Naive B cell (primary cell): Measurements from ENCODE around the gene HNRNPM. TPM values are rescaled to one million over a fixed set of nuclear protein-coding genes. Genes with fewer than 3 reads are reported as not detected.

Source experiments
- ATAC-seq, 2 donors: fragments of 150-1000 bp; cut with Tn5 transposase; 2 replicates each; pipeline ENCODE4 v1.10.0; 2021; ENCODE audit warnings: low read depth in 2 of 2, mild to moderate bottlenecking in 2 of 2, moderate library complexity in 2 of 2
- DNase-seq: peaks from one replicate; pipeline ENCODE4 v3.0.0; 2022
- H3K27ac Mint-ChIP-seq, 6 donors: one replicate each; pipeline ENCODE4 v1.8.0; 2020 to 2022; ENCODE audit warnings: mild to moderate bottlenecking in 6 of 6, mixed read lengths in 6 of 6, moderate library complexity in 5 of 6, inconsistent platforms in 2 of 6
- H3K27me3 Mint-ChIP-seq, 3 donors: one replicate each; pipeline ENCODE4 v1.8.0; 2021 to 2022; ENCODE audit warnings: mixed read lengths in 3 of 3, mild to moderate bottlenecking in 1 of 3
- H3K36me3 Mint-ChIP-seq, 2 donors: one replicate each; pipeline ENCODE4 v1.8.0; 2020 to 2022; ENCODE audit warnings: mixed read lengths in 2 of 2, inconsistent platforms in 1 of 2, mild to moderate bottlenecking in 1 of 2
- H3K4me1 Mint-ChIP-seq, 3 donors: one replicate each; pipeline ENCODE4 v1.8.0; 2020 to 2022; ENCODE audit warnings: mixed read lengths in 3 of 3, inconsistent platforms in 1 of 3, mild to moderate bottlenecking in 1 of 3, moderate library complexity in 1 of 3
- H3K4me3 Mint-ChIP-seq, 8 donors: one replicate each; pipeline ENCODE4 v1.8.0; 2020 to 2022; ENCODE audit warnings: mild to moderate bottlenecking in 8 of 8, mixed read lengths in 8 of 8, moderate library complexity in 8 of 8, inconsistent platforms in 2 of 8
- H3K9me3 Mint-ChIP-seq, 7 donors: one replicate each; pipeline ENCODE4 v1.8.0; 2020 to 2022; ENCODE audit warnings: mixed read lengths in 7 of 7, mild to moderate bottlenecking in 5 of 7, inconsistent platforms in 2 of 7, moderate library complexity in 1 of 7
- polyA plus RNA-seq, 6 donors: library from polyadenylated mRNA; unstranded; fragments of 300-500 nt; fragmentation: Illumina TruSeq; gene quantifications; one replicate each; pipeline ENCODE4 v1.2.3, GENCODE V29; 2021; ENCODE audit warnings: low read depth in 6 of 6

HNRNPM gene, protein sequence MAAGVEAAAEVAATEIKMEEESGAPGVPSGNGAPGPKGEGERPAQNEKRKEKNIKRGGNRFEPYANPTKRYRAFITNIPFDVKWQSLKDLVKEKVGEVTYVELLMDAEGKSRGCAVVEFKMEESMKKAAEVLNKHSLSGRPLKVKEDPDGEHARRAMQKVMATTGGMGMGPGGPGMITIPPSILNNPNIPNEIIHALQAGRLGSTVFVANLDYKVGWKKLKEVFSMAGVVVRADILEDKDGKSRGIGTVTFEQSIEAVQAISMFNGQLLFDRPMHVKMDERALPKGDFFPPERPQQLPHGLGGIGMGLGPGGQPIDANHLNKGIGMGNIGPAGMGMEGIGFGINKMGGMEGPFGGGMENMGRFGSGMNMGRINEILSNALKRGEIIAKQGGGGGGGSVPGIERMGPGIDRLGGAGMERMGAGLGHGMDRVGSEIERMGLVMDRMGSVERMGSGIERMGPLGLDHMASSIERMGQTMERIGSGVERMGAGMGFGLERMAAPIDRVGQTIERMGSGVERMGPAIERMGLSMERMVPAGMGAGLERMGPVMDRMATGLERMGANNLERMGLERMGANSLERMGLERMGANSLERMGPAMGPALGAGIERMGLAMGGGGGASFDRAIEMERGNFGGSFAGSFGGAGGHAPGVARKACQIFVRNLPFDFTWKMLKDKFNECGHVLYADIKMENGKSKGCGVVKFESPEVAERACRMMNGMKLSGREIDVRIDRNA
- polyA plus RNA-seq, result 100 to 1,000 TPM; 185 to 283 (median 210) TPM

DNA sequence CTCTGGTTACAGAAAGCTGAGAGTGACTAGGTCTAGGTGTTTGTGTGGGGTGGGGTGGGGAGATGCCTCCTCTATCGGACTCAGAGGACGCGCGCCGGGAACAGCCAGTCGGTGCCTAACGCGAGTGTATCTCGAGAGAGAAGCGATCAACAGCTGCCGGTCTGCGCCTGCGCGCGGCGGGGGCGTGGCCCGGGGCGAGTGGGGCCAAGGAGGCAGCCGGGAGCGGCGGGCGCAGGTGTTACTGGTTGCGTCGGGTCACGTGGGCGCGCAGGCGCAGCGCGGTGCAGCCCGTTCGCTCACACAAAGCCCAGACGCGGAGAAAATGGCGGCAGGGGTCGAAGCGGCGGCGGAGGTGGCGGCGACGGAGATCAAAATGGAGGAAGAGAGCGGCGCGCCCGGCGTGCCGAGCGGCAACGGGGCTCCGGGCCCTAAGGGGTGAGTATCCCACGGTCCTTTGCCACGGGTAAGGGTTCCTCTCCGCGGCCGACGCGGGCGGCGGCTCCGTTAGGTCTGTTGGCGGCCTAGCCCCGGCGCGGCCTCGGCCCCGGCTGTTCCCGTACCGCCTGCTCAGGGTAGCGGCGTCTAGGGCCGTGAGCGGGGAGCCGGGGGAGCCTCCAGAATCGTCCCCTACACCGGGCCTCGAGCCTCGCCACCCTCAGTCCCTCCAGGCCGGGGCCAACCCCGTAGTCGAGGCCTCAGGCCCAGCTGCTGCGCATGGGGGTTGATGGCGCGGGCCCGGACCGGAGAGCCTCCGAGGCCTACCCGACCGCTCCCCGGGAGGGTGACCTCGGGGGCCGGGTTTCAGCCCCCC, at the start of gene HNRNPM:
Gene HNRNPM, plus strand, starts transcription at position 299 of the 811 bp plus-strand sequence. Its CDS starts 24 bp downstream, at position 323.
- Mint-ChIP-seq H3K36me3 (peaks cover 0 to 13% of the 10 kb centered on the region in 2 donors), H3K27ac (peak within 1 kb of the TSS; percentile 96 to 99 (median 99)), H3K4me3 (peak within 1 kb of the TSS; percentile 91 to 99 (median 96)), H3K9me3 (no peaks in the 10 kb centered on the region), H3K4me1 (peaks cover 37 to 47% (median 44%) of the 10 kb centered on the region in 3 donors), H3K27me3 (no peaks in the 10 kb centered on the region)
- ATAC-seq (peak; percentile 88 to 90), DNase-seq (peak; percentile 100)

DNA sequence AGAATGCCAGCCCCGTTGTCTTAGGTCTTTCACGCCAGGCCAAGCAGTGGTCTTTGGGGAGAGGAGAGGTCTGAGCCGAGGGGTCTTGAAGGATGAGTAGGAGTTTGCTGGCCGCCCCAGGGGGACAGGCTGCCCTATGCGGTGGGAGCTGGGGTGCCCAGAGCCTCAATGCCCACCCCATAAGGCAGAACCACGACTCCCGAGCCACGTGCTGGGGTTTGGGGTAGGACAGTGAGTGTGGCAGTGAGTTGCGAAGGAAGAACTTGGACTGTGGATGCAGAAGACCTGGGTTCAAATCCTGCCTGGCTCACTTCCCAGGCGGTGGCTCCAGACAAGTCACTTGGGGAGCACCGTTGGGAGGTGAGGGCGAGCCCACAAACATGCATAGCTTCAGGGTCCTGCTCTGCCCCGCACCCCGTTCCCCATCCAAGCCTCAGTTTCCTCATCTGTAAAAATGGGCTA, 49.1 kb upstream of the HNRNPM start:
- Mint-ChIP-seq H3K4me3 (peak overlapping the region in 2 of 8 donors; percentile 12 to 51), H3K27ac (no peak overlapping the region), H3K27me3 (no peaks in the 10 kb centered on the region), H3K36me3 (no peaks in the 10 kb centered on the region), H3K4me1 (peaks cover 32 to 59% (median 57%) of the 10 kb centered on the region in 3 donors), H3K9me3 (no peaks in the 10 kb centered on the region)
- ATAC-seq (no peak), DNase-seq (no peak)

DNA sequence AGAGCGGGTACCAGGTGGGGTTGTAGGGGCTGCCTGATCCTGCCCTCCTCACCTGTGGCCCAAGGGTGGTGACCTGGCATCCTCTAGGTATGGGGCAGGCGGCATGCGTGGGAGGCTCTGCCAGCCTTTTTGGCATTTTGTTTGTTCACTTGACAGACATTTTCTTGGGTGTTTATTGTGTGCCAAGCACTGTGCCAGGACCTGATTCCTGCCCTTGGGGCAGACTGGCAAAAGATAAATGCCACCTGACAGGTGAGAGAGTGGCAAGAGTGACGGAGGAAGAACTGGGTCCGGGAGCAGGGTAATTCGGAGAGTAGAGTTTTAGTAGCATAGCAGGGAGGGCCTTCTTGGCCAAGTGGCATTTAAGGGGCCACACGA, 48.6 kb upstream of the HNRNPM start:
- Mint-ChIP-seq H3K27ac (peak overlapping the region in 2 of 6 donors; percentile 8 to 91), H3K36me3 (no peaks in the 10 kb centered on the region), H3K27me3 (no peaks in the 10 kb centered on the region), H3K4me1 (peaks cover 28 to 55% (median 52%) of the 10 kb centered on the region in 3 donors), H3K9me3 (no peaks in the 10 kb centered on the region), H3K4me3 (peak overlapping the region in 1 of 8 donors; percentile 24)
- DNase-seq (no peak), ATAC-seq (no peak)

DNA sequence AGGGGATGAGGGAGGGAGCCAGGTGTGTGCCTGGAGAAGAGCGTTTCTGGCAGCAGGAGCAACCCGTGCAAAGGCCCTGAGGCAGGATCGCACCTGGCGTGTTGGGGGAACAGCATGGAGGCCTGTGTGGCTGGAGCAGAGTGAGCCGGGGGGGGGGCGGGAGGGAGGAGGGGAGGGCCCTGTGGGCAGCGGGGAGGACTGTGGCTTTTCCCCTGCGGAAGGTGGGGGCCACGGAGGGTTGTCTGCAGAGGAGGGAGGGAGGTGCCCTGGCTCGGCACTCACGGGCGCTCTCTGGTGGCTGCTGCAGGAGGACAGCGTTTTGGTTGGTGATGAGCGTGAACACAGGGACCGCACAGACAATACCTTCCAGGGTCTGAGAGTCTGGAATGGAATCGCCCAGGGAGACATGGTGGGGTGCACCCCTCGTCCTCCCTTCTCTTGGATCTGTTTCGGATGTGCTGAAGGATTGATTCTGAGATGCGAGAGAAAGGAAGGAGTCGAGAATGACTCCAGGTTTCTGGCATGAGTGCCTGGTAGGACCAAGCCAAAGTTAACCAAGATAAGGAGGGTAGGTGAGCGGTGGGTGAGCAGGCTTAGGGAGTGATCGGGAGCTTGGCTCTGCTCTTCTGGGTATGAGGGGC, 48.1 kb upstream of the HNRNPM start:
- peaks cover 26 to 53% (median 48%) of the 10 kb centered on the region in 3 donors for H3K4me1 Mint-ChIP-seq
- H3K4me3 Mint-ChIP-seq, result peak overlapping the region in 1 of 8 donors; percentile 30
- ATAC-seq (peak; percentile 63 to 83), DNase-seq (no peak)
- no peaks in the 10 kb centered on the region for H3K9me3 Mint-ChIP-seq
- no peaks in the 10 kb centered on the region for H3K27me3 Mint-ChIP-seq
- H3K27ac Mint-ChIP-seq, result peak overlapping the region in 3 of 6 donors; percentile 19 to 91 (median 47)
- H3K36me3 Mint-ChIP-seq, result no peaks in the 10 kb centered on the region

DNA sequence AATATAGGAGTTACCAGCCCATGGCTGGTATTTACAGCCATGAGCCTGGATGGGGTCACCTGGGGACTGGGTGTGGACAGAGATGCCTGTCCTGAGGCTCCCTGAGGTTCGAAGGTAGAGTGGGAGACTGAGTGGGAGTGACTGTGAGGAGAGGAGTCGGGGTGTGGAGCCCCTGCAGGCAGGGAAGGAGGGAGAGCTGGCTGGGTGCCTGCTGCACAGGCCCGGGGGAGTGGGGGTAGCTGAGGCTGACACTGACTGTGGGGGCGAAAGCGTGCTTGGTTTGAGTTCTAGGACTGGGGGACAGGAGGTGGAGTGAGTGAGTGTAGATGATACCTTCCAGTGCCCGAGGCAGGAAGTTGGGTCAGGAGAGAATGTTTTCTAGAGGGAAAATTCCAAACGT, 47.5 kb upstream of the HNRNPM start:
- Mint-ChIP-seq H3K36me3 (no peaks in the 10 kb centered on the region), H3K4me3 (no peak overlapping the region), H3K4me1 (peaks cover 24 to 47% (median 46%) of the 10 kb centered on the region in 3 donors), H3K27me3 (no peaks in the 10 kb centered on the region), H3K9me3 (no peaks in the 10 kb centered on the region), H3K27ac (peak overlapping the region in 3 of 6 donors; percentile 19 to 92 (median 34))
- ATAC-seq (no peak), DNase-seq (no peak)

DNA sequence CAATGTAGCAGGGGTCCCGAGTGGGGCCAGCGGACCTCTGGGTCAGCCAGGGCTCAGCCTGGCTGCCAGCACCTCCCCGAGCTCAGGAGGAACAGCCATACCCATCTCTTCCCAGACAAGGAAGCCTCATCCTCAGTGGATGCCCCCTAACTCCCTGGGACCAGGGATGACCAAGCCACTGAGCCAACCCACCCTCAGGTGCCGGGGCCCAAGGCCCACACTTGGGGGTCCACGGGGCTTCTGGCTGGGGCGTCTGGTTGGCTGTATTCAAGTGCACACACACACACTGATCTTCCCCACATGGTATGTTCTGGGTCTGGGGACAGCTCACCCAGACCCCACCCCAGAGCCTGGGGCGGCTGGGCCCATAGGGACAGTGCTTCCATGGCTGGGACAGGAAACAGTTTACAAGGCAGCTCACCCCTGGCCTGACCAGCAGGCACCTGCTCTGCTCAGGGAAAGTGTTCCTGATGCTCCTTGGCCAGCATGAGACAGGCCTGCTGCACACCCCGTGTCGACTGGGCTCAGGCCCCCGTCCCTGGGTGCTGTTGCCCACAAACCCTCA, 46.9 kb upstream of the HNRNPM start:
- DNase-seq, result no peak
- H3K27me3 Mint-ChIP-seq, result no peaks in the 10 kb centered on the region
- H3K27ac Mint-ChIP-seq, result no peak overlapping the region
- no peaks in the 10 kb centered on the region for H3K36me3 Mint-ChIP-seq
- no peaks in the 10 kb centered on the region for H3K9me3 Mint-ChIP-seq
- no peak overlapping the region for H3K4me3 Mint-ChIP-seq
- H3K4me1 Mint-ChIP-seq, result peaks cover 24 to 46% (median 44%) of the 10 kb centered on the region in 3 donors
- ATAC-seq, result no peak

DNA sequence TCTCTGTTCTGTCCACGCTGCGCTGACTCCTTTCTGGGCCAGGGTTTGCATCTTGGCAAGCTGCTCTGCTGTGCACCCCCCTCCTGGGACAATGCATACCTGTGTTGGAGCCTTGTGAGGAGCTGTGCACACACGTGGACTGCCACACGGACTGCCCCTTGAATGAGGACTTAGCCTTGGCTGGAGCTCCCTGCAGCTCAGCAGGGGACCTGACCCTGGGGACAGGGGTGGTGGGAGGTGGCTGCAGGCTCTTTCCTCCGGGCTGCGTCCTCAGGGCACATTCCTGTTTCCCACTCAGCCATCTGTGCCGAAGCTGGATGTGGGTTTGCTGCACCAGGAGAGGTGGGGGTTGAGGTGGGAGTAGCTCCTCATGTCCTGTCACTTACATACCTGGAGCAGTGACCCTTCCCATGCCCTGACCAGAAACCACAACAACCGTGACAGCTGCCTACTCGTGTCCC, 46.4 kb upstream of the HNRNPM start:
- ATAC-seq, result no peak
- Mint-ChIP-seq H3K27ac (peak overlapping the region in 1 of 6 donors; percentile 67), H3K27me3 (no peaks in the 10 kb centered on the region)

DNA sequence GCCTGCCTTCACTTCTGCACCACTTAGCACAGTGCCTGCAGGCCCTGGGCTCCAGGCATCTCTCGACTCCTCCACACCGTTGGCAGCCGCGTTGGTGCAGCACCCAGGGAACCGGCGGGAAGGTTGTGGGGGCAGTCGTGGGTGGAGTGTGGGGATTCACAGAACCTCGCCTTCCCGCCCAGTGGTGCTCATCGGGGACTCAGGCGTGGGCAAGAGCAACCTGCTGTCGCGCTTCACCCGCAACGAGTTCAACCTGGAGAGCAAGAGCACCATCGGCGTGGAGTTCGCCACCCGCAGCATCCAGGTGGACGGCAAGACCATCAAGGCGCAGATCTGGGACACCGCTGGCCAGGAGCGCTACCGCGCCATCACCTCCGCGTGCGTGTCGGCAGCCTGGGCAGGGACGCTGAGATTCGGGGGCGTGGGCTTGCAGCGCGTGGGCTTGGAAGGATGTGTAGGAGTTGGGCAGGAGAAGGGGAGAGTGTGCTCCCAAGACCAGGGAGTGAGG, 45.0 kb upstream of the HNRNPM start:
- Mint-ChIP-seq H3K27ac (no peak overlapping the region), H3K4me3 (no peak overlapping the region), H3K36me3 (peaks cover 0 to 8% of the 10 kb centered on the region in 2 donors), H3K4me1 (peaks cover 16 to 33% (median 32%) of the 10 kb centered on the region in 3 donors), H3K27me3 (no peaks in the 10 kb centered on the region), H3K9me3 (no peaks in the 10 kb centered on the region)
- no peak for ATAC-seq
- DNase-seq, result no peak

More for the DNA sequence above, 46.4 kb upstream of the HNRNPM start:
- peak overlapping the region in 1 of 8 donors; percentile 25 for H3K4me3 Mint-ChIP-seq
- H3K36me3 Mint-ChIP-seq, result no peaks in the 10 kb centered on the region
- H3K9me3 Mint-ChIP-seq, result no peaks in the 10 kb centered on the region
- no peak for DNase-seq
- peaks cover 19 to 42% (median 39%) of the 10 kb centered on the region in 3 donors for H3K4me1 Mint-ChIP-seq

DNA sequence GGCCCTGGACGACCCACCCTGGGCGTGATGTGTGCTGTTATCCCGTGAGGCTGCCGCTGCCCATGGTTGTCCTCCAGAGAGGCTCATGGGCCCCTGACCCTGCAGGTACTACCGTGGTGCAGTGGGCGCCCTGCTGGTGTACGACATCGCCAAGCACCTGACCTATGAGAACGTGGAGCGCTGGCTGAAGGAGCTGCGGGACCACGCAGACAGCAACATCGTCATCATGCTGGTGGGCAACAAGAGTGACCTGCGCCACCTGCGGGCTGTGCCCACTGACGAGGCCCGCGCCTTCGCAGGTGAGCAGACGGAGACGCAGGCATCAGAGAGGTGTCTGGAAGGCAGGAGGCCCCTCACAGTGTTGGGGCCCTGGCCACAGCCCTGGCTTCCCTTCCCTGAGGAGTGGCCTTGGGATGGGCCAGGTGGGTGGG, 42.8 kb upstream of the HNRNPM start:
- H3K27ac Mint-ChIP-seq, result peak overlapping the region in 2 of 6 donors; percentile 63 to 82
- no peak overlapping the region for H3K4me3 Mint-ChIP-seq
- peaks cover 0 to 8% of the 10 kb centered on the region in 2 donors for H3K36me3 Mint-ChIP-seq
- DNase-seq, result no peak
- H3K4me1 Mint-ChIP-seq, result peaks cover 7 to 15% (median 13%) of the 10 kb centered on the region in 3 donors
- H3K9me3 Mint-ChIP-seq, result no peaks in the 10 kb centered on the region
- ATAC-seq, result no peak
- H3K27me3 Mint-ChIP-seq, result no peaks in the 10 kb centered on the region

DNA sequence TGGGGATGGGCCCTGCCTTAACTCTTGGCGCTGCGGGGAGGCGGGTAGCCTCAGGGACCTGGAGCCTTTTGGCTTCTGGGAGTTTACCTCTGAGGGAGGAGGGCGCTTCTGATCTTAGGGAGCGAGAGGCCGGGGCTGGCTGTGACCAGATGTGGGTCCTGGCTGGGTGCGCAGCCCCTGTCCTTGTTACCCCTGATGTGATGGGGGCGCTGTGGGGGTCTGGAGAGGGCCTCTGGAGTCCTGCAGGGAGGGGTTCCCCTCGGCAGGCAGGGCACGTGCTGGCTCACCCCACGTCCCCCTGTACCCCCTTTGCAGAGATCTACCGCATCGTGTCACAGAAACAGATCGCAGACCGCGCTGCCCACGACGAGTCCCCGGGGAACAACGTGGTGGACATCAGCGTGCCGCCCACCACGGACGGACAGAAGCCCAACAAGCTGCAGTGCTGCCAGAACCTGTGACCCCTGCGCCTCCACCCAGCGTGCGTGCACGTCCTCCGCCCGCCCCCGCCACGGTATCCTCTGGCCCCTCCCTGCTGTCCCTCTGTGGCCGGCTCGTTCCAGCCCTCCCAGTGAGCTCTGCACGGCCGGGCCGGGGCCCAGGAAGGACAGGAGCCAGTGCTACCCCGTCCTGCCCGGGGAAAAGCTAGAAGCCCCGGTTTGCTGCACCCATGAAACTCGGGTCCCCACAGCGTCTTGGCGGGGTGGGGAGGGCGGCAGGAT, 41.5 kb upstream of the HNRNPM start:
- peaks cover 0 to 8% of the 10 kb centered on the region in 2 donors for H3K36me3 Mint-ChIP-seq
- H3K27ac Mint-ChIP-seq, result peak overlapping the region in 1 of 6 donors; percentile 15
- H3K9me3 Mint-ChIP-seq, result no peaks in the 10 kb centered on the region
- DNase-seq (no peak), ATAC-seq (no peak)
- H3K4me3 Mint-ChIP-seq, result no peak overlapping the region
- no peaks in the 10 kb centered on the region for H3K27me3 Mint-ChIP-seq
- H3K4me1 Mint-ChIP-seq, result peaks cover 3 to 10% (median 9%) of the 10 kb centered on the region in 3 donors

DNA sequence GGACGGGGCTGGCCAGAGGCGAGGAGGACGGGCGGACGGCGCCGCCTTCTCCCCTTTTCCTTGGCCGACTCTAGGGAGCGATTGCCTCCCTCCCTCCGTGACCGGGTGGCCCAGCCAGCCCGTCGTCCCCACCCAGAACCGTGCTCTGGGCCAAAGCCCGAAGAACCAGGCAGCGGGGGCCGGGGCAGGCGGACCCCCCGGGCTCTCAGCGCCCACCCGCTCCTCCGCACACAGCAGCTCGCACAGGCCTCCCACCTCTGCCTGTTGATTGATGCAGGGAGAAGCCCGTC, 41.0 kb upstream of the HNRNPM start:
- H3K9me3 Mint-ChIP-seq, result no peaks in the 10 kb centered on the region
- no peaks in the 10 kb centered on the region for H3K27me3 Mint-ChIP-seq
- DNase-seq (no peak), ATAC-seq (no peak)
- H3K27ac Mint-ChIP-seq, result no peak overlapping the region
- peaks cover 3 to 10% (median 9%) of the 10 kb centered on the region in 3 donors for H3K4me1 Mint-ChIP-seq
- no peak overlapping the region for H3K4me3 Mint-ChIP-seq
- H3K36me3 Mint-ChIP-seq, result peaks cover 0 to 8% of the 10 kb centered on the region in 2 donors
